Activated T-helper 1 cell treated with anti-CD3 and anti-CD28 coated beads, Interleukin-12 subunit alpha, Interleukin-12 subunit beta, Interleukin-2, Interleukin-4 antibody, amounts not matched to agents 30 ng/mL and 10 ng/mL and 1 ng/mL, durations not matched to agents 14 hours and 24 hours and 36 hours (primary cell): Measurements from ENCODE around the gene COL25A1. TPM values are rescaled to one million over a fixed set of nuclear protein-coding genes. Genes with fewer than 3 reads are reported as not detected.

Experiments
- DNase-seq: peaks from one replicate; pipeline ENCODE4 v3.0.0; 2021; ENCODE audit warnings: low spot score
- H3K27ac Mint-ChIP-seq: one replicate; pipeline ENCODE4 v1.8.0; 2021; ENCODE audit warnings: mild to moderate bottlenecking, mixed read lengths
- H3K27me3 Mint-ChIP-seq: one replicate; pipeline ENCODE4 v1.8.0; 2022; ENCODE audit warnings: mild to moderate bottlenecking, moderate library complexity, mixed read lengths; ENCODE audit not compliant: insufficient read depth
- H3K36me3 Mint-ChIP-seq: one replicate; pipeline ENCODE4 v1.8.0; 2021; ENCODE audit warnings: low read depth, mixed read lengths
- H3K4me1 Mint-ChIP-seq: one replicate; pipeline ENCODE4 v1.8.0; 2021; ENCODE audit warnings: low read depth, mixed read lengths
- H3K4me3 Mint-ChIP-seq: one replicate; pipeline ENCODE4 v1.8.0; 2021; ENCODE audit warnings: mild to moderate bottlenecking, moderate library complexity, mixed read lengths
- H3K9me3 Mint-ChIP-seq: one replicate; pipeline ENCODE4 v1.8.0; 2021; ENCODE audit warnings: mixed read lengths
- intact Hi-C: fragments of 100-400 bp; cut with micrococcal nuclease; formaldehyde crosslinking; loops from one replicate; pipeline ENCODE4 v1.15.1; 2024
- total RNA-seq: library from RNA; stranded (reverse); gene quantifications from 2 replicates; pipeline ENCODE4 v1.2.3, GENCODE V29; 2022

The COL25A1 gene
- total RNA-seq, 1 donor from 2014 or later = not detected

DNA sequence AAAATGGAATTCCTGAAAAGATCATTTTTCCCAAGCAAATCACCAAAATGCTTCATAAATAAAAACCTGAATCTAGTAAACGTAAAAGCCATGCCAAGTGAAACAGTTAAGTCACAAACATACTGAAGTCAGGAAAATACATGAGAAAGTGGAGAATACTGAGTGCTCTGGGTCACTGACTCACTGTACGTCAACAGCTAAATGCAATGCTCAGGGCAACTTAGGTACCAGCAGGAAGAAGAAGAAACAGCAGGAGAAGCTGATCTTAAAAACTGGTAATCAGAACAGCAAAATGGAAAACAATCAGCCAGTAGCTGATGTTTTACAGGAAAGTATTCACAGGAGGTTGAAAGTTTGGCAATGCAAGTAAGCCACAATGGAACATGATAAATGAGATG, 287.0 kb downstream of the COL25A1 start:
- no peak for DNase-seq
- peaks cover 2% of the 10 kb centered on the region for H3K36me3 Mint-ChIP-seq
- H3K27me3 Mint-ChIP-seq = peaks cover 1% of the 10 kb centered on the region

DNA sequence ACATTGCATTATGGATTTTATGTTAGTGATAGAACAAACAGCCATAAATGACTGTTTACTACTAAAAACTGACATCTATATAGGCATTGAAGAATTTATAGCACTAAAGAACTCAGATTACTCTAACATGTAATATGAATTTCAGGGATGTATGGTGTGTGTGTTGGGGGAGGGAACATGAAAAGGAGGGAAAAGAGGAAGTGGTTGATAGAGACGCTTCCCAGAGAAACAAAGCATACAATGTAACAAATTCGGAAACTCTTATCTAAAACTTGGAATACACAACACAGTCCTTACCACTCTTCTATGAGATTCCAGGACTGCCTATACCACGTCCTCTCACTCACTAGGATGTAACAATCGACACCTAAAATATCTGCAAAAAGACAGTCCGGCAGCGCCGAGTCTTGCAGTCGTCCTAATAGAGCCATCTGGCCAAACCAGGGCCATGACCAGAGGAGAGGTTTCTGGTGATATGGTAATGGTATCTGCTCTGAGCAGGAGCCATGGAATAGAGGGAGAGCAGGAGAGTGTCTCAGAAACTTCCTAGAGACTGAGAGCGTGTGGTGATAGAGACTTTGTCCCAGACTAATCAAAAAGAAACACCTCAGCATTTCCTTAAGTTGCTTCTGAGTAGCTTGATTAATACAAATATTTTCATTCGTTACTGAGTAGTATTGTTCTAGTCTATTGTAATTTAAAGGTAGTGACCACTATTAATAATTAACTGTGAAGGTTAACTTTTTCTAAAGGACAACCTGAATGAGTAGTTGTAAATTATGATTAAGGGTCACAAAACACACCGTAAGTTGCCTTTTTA, 287.7 kb downstream of the COL25A1 start:
- no peak overlapping the region for H3K4me3 Mint-ChIP-seq
- H3K27ac Mint-ChIP-seq = no peak overlapping the region
- peaks cover 1% of the 10 kb centered on the region for H3K27me3 Mint-ChIP-seq
- no peak for DNase-seq
- no peaks in the 10 kb centered on the region for H3K9me3 Mint-ChIP-seq
- intact Hi-C loops = no loop called here
- no peaks in the 10 kb centered on the region for H3K4me1 Mint-ChIP-seq
- H3K36me3 Mint-ChIP-seq = peaks cover 2% of the 10 kb centered on the region

More for the DNA sequence above, 287.0 kb downstream of the COL25A1 start:
- Mint-ChIP-seq H3K27ac (no peak overlapping the region), H3K4me3 (no peak overlapping the region), H3K4me1 (no peaks in the 10 kb centered on the region), H3K9me3 (no peaks in the 10 kb centered on the region)
- intact Hi-C loops = no loop called here

DNA sequence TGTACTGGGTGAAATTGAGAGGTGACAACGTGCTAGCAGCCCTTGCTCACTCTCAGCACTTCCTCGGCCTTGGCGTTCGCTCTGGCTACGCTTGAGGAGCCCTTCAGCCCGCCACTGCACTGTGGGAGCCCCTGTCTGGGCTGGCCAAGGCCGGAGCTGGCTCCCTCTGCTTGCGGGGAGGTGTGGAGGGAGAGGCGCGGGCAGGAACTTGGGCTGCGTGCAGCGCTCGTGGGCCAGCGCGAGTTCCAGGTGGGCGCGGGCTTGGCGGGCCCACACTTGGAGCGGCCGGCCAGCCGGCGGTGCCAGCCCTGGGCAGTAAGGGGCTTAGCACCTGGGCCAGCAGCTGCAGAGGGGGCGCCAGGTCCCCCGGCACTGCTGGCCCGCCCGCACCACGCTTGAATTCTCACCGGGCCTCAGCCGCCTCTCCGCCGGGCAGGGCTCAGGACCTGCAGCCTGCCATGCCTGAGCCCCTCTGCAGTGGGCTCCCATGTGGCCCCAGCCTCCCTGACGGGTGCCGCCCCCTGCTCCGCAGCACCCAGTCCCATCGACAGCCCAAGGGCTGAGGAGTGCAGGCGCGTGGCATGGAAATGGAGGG, 290.1 kb downstream of the COL25A1 start:
- DNase-seq = no peak
- H3K9me3 Mint-ChIP-seq = no peaks in the 10 kb centered on the region
- no peaks in the 10 kb centered on the region for H3K27me3 Mint-ChIP-seq
- no peaks in the 10 kb centered on the region for H3K4me1 Mint-ChIP-seq
- H3K4me3 Mint-ChIP-seq = no peak overlapping the region
- no peaks in the 10 kb centered on the region for H3K36me3 Mint-ChIP-seq
- intact Hi-C loops = no loop called here
- H3K27ac Mint-ChIP-seq = no peak overlapping the region

DNA sequence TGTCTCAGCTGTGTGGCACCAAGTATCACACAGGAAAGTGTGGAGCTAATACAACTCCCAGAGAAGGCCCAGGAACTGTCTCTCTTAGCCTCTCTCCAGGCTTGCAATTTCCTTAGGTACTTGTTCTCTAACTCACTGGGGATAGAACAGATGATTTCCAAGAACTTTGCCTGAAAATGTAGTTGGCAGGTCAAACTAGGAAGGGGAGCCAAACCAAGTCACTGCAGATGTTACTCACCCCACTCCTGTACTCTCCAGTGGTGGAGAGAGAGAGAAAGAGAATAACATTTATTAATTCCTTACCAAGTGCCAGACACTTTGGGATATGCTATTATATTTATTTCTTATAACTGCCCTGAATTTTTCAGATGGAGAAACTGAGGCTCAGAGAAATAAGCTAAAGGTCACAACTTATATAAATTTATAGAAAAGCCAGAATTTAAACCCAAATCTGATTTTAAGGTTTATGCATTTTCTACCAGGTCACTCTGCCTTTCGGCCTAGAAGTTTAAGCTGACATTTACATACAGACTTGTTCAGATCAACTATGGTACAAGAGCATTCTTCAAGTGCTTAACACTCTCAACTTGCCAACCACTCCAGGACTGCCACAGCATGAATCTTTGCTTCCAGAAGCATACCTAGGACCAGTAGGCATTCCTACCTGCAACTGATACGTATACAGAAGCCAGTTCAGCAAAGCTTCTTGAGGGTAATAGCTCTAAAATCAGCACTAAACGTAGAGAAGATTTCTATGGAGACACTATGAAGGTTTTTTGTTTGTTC, 291.0 kb downstream of the COL25A1 start:
- Mint-ChIP-seq H3K27ac (no peak overlapping the region), H3K27me3 (no peaks in the 10 kb centered on the region), H3K4me1 (no peaks in the 10 kb centered on the region), H3K4me3 (no peak overlapping the region), H3K36me3 (peaks cover 1% of the 10 kb centered on the region), H3K9me3 (no peaks in the 10 kb centered on the region)
- no peak for DNase-seq
- intact Hi-C loops = no loop called here

DNA sequence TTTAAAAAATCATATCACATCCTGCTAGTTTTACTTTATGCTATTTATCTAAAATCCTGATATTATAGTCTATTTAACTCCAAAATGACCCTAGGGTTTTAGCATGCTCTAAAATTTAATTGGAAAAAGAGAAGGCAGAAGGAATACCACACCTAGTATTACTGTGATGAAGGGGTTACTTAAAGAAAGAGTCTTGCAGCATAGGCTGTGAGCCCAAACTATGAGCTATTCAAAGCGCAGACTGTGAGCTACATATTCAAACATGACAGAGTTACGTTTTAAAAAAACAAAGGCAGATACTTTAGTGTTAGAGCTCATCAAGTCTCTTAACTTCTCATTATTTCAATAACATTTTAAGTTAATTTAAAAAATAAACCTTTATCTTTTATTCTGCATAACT, 291.9 kb downstream of the COL25A1 start:
- Mint-ChIP-seq H3K36me3 (peaks cover 1% of the 10 kb centered on the region), H3K4me3 (no peak overlapping the region), H3K9me3 (no peaks in the 10 kb centered on the region), H3K27me3 (no peaks in the 10 kb centered on the region), H3K4me1 (peaks cover 5% of the 10 kb centered on the region), H3K27ac (no peak overlapping the region)
- intact Hi-C loops = no loop called here
- no peak for DNase-seq

DNA sequence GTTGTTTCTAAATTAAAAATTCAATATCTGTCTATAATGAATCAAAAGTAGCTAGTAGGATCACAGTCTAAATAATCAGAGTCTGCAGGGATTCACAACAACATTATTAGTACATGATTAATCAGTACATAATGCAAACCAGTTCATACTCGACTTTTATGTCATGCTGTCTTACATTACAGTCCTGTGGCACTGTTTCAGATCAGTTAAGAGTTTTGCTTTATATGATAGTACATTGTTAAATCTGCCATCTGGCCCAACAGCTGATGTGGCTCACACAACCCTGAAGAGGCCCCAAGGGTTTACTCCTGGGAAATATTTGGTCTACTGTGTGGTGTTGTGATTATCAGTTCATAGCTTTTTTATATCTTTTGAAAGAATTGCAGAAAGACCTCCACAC, 292.5 kb downstream of the COL25A1 start:
- DNase-seq = no peak
- H3K27me3 Mint-ChIP-seq = no peaks in the 10 kb centered on the region
- peaks cover 9% of the 10 kb centered on the region for H3K4me1 Mint-ChIP-seq
- H3K27ac Mint-ChIP-seq = no peak overlapping the region
- H3K36me3 Mint-ChIP-seq = peaks cover 1% of the 10 kb centered on the region
- no peak overlapping the region for H3K4me3 Mint-ChIP-seq
- intact Hi-C loops = no loop called here
- no peaks in the 10 kb centered on the region for H3K9me3 Mint-ChIP-seq

DNA sequence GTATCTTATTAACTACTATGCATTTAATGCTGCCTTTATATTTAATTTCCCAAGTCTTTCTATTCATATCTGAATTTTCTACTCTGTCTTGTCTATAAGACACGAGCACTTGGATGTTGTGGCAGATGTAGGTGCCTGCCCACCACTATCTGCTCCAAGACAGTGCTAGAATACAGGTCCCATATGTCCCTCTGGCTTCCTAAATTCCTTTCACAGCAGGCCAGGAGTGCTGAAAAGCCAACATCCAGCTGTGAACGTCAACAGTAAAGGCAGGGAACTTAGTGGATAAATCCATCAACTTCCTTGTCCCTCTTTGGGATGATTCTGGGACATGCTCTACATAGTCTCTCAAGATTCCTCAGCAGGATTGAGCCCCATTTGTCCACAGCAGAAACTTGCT, 294.5 kb downstream of the COL25A1 start:
- H3K4me1 Mint-ChIP-seq = peaks cover 9% of the 10 kb centered on the region
- no peaks in the 10 kb centered on the region for H3K9me3 Mint-ChIP-seq
- no peak overlapping the region for H3K27ac Mint-ChIP-seq
- H3K27me3 Mint-ChIP-seq = no peaks in the 10 kb centered on the region
- no peak for DNase-seq
- no peak overlapping the region for H3K4me3 Mint-ChIP-seq
- peaks cover 1% of the 10 kb centered on the region for H3K36me3 Mint-ChIP-seq
- intact Hi-C loops = no loop called here

DNA sequence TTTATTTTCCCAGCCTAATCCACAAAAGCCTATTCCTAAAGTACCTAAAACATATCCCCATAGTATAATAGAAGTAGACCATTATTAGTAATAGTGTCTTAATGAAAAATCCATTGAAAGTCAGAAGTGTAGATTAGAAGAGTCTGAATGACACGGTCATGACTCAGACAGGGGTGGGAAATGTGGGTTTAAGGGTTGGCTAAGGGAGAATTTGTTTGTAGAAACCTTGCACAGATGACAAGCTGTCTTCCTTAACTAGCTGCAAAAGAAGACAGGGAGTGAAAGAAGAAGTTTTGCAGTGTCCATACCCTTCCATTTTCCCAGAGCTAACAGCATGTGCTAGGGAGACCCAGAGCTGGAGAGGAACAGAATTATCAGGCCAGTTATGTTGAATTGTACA, 296.9 kb downstream of the COL25A1 start:
- H3K27ac Mint-ChIP-seq = peak overlapping the region; percentile 42
- H3K36me3 Mint-ChIP-seq = peaks cover 1% of the 10 kb centered on the region
- H3K9me3 Mint-ChIP-seq = no peaks in the 10 kb centered on the region
- DNase-seq = no peak
- no peaks in the 10 kb centered on the region for H3K27me3 Mint-ChIP-seq
- no peak overlapping the region for H3K4me3 Mint-ChIP-seq
- intact Hi-C loops = no loop called here
- H3K4me1 Mint-ChIP-seq = peaks cover 9% of the 10 kb centered on the region

DNA sequence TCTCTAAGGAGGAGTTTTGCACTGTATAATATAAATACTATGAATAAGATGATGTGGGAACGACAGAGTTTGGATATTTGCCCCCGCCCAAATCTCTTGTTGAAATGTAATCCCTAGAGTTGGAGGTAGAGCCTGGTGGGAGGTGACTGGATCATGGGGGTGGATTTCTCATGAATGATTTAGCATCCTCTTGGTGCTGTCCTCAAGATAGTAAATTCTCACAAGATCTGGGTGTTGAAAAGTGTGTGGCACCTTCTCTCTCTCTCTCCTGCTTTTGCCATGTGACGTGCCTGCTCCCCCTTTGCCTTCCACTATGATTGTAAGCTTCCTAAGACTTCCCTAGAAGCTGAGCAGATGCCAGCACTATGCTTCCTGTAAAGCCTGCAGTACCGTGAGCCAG, 298.0 kb downstream of the COL25A1 start:
- H3K4me3 Mint-ChIP-seq = no peak overlapping the region
- H3K9me3 Mint-ChIP-seq = no peaks in the 10 kb centered on the region
- H3K27me3 Mint-ChIP-seq = no peaks in the 10 kb centered on the region
- peaks cover 1% of the 10 kb centered on the region for H3K36me3 Mint-ChIP-seq
- peaks cover 9% of the 10 kb centered on the region for H3K4me1 Mint-ChIP-seq
- no peak overlapping the region for H3K27ac Mint-ChIP-seq
- DNase-seq = no peak
- intact Hi-C loops = no loop called here

DNA sequence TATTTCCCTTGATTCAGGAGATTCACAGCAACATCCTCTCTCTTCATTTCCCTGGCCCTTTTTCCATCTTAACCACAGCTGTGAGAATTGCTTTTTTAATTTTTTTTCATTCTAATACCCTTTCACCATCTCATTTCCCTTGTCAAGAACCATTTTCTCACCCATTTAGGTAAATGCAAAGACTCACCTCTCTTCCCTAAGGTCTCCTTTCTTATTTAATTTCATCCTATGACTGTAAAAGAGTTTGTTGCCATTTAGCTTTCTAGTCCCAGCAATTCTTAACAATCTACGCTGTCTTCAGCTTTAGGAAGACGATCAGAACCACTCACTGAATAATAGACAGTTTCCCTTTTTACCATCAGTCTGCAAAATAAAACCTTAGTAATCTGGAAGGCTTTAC, 298.5 kb downstream of the COL25A1 start:
- peaks cover 9% of the 10 kb centered on the region for H3K4me1 Mint-ChIP-seq
- H3K27me3 Mint-ChIP-seq = no peaks in the 10 kb centered on the region
- peaks cover 1% of the 10 kb centered on the region for H3K36me3 Mint-ChIP-seq
- H3K9me3 Mint-ChIP-seq = no peaks in the 10 kb centered on the region
- intact Hi-C loops = no loop called here
- no peak for DNase-seq
- H3K27ac Mint-ChIP-seq = no peak overlapping the region
- H3K4me3 Mint-ChIP-seq = no peak overlapping the region

DNA sequence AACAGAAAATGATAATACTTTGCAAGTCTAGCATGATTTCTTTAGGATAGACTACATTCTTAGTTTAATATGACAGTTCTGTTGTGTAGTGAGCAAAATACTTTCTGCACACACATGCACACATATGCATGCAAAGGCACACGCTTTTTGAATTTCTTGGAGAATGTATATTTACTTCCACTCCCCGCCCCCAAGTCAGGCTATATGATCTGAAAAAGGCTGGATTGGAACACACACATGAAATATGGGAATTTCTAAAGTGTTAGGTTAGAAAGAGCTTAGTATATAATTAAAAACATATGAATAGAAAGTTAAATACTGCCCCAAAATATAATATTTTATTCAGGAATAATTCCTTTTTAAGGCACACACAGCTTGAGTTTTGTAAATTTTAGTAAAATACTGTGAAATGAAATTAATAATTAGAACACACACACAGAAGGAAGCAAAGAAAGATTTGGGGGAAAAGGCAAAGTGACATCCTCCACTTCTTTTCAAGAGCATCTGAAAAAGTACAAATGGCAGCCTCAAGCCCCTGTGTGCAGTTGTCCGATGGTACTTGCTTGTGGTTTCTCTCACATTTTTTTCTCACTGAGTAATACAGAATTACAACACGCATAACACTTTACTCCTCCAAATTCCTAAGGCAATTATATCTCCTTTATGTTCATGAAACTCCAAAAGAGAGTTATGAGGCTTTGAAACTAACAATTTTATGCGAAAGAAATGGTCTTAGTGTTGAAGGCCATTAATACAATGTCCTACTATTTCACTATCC, 310.7 kb downstream of the COL25A1 start:
- intact Hi-C loops = no loop called here
- DNase-seq = no peak
- Mint-ChIP-seq H3K36me3 (peaks cover 2% of the 10 kb centered on the region), H3K9me3 (no peaks in the 10 kb centered on the region), H3K27ac (no peak overlapping the region), H3K27me3 (peaks cover 2% of the 10 kb centered on the region), H3K4me3 (no peak overlapping the region), H3K4me1 (no peaks in the 10 kb centered on the region)

DNA sequence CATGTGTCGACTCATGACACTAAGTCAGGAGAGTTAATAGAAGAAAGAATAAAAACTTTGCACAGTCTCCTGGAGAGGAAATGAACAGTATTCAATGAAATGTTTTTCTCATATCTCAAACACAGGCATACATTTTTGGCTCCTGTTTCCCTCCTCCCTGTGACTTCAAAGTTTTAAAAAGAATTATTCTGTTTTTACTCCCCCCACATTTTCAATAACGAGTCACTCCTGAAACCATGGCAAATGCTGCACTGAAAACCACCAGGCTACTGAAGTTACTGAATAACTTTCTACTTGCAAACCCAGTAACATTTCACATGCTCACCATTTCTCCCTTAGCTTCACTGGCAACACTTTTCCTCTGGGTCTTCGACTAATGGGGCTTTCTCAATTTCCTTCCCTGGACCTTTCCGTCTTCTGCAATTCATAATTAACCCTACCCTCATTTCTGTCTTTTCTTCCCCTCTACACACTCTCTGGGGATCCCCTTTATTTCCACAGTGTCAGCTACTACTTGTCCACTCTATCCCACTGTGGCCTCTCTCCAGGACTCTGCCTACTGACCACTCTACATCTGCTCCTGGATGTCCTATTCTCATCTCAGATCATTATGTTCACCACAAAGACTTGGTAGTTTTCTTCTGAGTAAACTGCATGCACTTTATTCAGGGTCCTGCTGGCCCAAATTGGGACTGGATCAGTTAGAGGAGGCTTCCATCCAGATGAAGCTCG, 313.8 kb downstream of the COL25A1 start:
- H3K9me3 Mint-ChIP-seq = peaks cover under 1% of the 10 kb centered on the region
- DNase-seq = no peak
- intact Hi-C loops = no loop called here
- H3K36me3 Mint-ChIP-seq = no peaks in the 10 kb centered on the region
- H3K4me3 Mint-ChIP-seq = no peak overlapping the region
- H3K27ac Mint-ChIP-seq = no peak overlapping the region
- no peaks in the 10 kb centered on the region for H3K4me1 Mint-ChIP-seq
- H3K27me3 Mint-ChIP-seq = peaks cover 2% of the 10 kb centered on the region
